Hindlimb muscle (tissue), 1 donor: ENCODE data around the gene MECR. TPM values are rescaled to one million over a fixed set of nuclear protein-coding genes. Genes with fewer than 3 reads are reported as not detected.
A peak's percentile ranks its signal among the peaks of the same experiment; 100 is the strongest.
"Not testable (repeated sequence)": the region's sequence is repeated elsewhere in the genome, so short reads cannot be mapped to it uniquely, and the experiment has no call there.

Experiments used
- DNase-seq: peaks from one replicate; pipeline ENCODE4 v3.0.0-alpha.2; 2013
- polyA plus RNA-seq: library from polyadenylated mRNA; unstranded; fragments of 120-200 nt; gene quantifications from one replicate; pipeline ENCODE4 v1.2.1, GENCODE V29; 2013; ENCODE audit not compliant: insufficient read length

Gene MECR
- polyA plus RNA-seq, 1 donor = 31.5 TPM

DNA sequence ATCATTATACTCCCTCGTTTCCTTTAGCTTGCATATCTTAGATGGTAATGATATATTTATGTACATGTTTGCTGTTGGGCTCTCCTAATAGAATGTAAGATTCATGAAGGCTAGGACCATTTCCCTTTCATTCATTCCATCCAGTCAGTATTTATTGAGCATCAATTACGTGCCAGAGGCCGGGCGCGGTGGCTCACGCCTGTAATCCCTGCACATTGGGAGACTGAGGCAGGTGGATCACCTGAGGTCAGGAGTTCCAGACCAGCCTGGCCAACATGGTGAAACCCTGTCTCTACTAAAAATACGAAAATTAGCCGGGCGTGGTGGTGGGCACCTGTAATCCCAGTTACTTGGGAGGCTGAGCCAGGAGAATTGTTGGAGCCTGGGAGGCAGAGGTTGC is 4.1 kb upstream of the MECR start:
- DNase-seq = not testable (repeated sequence)

DNA sequence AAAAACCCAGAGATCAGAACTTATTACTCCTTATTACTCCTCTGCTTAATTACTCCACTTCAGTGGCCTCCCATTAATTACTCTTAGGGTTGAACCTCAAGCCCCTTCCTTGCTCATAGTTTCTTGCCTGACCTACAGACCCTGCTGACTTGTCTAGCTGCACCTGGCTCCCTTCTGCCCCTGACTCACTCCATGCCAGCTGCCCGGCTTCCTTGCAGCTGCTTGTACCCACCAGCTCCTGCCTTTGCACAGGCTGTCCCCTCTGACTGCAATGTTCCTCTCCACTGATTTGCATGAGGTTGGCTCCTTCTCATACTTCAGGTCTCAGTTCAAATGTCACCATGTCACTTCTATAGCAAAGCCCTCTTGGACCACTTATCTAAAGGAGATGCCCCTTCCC is 3.7 kb upstream of the MECR start:
- DNase-seq = no peak

DNA sequence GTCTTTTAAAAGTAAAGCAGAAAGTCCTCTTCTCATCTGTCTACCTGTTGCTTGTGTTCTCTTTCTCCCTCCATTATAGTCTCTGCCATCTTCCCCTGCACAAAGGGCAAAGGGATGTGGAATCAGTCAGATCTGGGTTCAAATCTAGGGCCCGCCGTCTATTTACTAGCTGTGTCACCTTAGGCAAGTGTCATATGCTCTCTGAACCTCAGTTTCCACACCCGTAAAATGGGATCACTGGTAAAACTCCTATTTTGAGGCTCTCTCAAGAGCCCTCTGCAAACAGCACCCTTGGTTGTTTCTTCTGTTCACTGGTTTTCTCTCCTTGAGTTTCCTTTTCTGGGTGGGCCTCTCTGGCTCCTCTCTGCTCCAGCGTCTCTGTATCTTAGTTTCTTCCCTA is 3.0 kb upstream of the MECR start:
- no peak for DNase-seq

DNA sequence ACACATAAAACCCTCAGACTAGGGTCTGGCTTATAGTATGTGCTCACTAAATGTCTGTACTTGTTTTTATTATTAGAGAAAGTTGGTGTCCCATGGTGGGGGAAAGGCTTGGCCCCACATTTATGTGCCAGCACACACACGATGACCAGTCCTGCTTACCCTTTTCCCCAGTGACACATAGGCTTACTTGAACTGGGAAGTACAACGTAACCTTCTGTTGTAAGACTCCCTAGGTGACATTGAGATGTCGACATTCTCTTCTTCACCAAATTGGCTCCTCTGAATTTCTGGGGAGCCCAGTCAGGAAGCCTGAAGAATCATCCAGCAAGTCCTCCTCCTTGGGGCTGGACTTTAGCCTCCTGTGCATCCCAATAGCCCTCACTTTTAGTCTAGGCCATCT is 1.7 kb upstream of the MECR start:
- DNase-seq = no peak

DNA sequence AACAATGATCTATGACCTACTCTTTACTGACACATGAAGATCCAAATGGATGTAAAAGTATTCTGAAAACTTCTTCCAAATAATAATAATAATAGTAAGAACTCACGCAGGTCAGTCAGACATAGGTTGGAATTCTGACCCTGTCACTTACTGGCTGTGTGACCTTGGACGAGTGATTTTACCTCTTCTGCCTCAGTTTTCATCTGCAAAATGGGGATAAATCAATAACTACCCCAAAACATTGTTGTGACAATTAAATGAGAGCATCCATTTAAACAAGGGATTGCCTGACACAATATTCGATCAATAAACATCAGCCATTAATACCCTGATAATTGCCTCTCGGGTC is 556 bp downstream of the MECR start:
- DNase-seq = no peak

DNA sequence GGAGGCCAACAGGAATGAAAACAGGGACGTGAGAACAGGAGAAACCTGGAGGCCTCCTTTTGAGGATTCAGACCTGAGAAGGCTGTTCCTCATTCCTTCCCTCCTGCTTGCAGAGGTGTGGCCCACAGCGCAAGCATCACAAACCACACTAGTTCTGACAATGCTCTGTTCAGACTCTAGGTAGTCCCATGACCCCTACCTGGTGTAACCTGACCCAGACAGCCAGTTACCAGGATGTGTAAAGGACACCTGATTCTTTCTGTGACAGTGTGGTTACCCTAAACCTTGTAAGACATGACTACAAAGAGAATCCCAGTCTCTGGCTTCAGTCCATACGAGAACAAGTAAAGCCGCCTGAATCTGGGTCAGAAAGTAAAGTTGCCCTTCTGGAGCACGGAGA is 3.2 kb downstream of the MECR start:
- no peak for DNase-seq

DNA sequence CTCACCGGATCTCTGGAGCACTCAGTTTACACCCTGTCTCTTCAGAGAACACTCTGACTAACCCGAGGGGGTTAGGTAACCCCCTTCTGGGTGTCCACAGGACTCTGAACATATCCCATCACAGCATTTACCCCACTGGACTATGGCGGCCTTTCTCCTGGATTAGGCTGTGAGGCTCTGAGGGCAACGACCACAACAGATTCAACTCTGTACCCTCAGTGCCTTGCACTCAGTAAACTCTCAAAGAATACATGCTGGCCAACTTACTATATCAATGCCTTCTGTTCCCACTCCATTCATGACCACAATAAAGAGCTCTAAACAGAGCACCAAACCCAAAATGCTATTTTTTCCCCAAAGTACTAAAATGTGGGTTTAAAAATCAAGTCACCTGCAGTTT is 5.4 kb downstream of the MECR start:
- no peak for DNase-seq

DNA sequence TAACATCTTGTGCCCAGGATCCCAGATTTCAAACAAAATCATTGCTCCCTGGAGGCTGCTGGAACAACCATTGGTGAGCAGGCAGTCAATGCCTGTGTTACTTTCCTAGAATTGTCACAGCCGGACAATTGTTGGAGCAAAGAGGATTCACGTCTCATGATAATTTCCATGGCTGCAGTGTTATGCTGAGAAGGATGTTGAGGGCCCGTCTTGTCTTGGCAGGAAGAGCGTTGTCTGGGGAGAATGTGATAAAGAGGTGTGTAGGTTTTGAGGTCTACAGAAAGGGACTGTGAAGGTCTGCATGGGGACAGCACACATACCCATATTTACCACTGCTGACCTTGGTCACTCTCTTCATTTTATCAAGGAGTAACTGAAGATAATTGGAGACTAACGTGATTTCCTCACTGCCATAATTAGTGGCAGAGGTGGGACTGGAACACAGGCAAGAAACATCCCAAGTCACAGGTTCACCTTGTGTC is 6.3 kb downstream of the MECR start:
- no peak for DNase-seq

DNA sequence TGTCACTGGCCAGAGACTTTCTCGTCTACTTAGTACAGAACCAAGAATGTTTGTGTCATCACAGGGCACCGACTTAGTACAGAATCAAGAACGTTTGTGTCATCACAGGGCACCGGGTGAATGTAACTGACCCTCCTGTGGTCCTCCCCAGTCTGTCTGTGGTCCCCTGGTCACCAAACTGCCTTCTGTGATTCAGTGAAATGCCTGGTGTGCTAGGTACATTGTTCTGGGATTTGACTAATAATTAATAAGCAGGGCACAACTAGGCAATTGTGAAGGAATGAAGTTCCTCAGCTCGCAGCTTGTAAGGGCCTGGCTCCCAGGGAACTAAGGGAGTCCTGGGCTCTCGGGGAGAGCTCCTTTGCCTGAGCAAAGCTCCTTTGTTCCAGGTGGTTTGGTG is 7.2 kb downstream of the MECR start:
- no peak for DNase-seq

DNA sequence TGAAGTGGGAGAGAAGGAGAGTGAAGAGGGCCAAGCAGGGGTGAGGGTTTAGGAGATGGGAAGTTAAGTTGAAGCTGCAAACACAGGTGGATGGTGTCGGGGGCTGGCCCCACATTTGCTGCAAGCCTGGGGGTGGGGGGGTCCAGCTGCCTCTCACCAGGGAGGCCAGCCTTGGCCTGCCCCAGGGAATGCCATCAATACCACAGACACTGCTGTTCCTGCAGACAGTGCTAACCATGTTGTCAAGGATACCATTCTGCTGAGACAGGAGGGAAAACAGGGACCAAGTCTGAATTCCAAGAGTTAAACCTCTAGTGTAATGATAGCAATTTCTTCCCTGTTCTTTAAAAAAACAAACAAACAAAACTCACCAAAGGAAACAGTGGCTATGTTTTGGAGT is 8.0 kb downstream of the MECR start:
- DNase-seq = no peak

DNA sequence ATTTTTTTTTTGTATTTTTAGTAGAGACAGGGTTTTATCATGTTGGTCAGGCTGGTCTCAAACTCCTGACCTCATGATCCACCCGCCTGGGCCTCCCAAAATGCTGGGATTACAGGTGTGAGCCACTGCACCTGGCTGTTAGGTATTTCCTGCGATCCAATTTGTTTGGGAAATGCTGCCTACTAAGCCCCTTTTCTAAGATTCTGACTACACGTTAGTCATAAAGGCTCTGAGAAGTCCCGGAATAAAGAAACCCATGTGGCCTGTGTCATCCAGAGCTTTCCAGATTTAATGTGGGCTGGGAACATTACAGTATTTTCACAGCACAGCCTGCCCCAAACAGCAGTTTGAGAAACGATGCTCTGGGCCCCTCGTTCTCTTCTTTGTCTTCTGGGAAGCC is 8.5 kb downstream of the MECR start:
- not testable (repeated sequence) for DNase-seq

DNA sequence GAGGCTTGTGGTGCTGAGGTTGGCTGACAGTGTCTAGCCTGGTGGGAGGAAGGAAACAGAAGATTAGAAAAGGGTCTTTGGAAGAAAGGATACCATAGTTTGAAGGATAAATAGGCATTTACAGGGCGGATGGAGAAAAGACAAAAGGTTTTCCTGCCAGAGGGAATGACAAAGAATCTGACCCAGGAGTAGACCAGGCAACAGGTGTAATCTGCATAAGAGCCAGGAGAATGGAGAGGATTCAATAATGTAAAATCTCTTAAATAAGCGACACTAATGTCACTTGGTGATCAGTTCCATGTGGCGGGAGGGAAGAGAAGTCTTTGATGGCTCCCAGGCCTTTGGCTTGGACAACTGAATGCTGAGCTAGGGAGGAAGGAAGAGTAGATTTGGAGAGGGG is 9.4 kb downstream of the MECR start:
- DNase-seq = no peak

DNA sequence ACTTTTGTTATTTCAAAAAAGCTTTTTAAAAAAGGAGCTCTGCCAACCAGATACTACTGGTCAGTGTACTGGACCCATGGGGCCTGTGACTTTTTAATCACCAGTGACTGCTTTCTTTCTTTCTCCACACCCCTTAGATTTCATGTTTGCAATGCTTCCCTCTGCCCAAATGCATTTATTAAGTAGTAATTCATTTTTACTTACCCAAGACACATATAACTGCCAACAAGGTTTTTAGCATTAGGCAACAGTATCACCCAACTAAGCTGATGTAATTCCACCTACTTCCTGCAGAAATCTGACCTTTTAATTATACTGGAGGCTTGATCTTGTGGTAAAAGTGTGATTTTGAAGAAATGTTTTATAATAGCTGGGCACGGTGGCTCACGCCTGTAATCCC is 12.5 kb downstream of the MECR start:
- DNase-seq = no peak

DNA sequence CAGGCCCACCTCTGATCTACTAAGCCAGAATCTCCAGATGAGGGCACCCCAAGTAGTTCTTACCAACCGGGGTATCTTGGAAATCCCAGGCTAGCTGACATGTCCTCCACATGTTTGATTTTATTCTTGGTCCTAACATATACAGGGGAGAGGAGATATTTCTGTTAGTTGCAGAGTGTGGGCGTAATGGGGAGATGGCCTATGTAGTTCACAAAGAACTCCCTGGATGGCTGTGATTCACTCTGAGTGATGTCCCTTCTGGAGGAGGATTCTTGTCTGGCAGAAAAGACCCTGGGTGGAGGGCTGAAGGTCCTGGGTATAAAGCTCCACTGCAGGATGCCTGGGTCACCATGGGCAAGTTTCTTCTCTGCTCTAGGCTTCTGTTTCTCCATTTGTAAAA is 13.1 kb downstream of the MECR start:
- no peak for DNase-seq

DNA sequence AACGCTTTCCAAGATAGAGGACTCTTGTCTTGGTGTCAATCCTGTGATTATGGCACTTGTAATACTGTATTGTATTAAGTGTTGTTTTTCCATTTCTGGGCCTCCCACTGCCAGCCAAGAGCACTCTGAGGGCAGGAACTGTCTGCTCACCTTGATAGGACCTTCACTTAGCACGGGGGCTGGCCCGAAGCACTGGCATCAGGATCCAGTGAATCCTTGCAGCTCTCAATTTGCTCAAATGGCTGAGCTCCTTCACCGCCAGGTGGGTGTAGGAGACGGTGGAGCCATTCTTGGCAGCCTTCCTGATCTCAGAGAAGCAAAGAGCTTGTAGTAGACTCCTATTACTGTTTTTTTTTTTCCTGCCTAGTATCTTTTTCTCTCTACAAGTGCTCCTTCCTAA is 17.7 kb downstream of the MECR start:
- no peak for DNase-seq

DNA sequence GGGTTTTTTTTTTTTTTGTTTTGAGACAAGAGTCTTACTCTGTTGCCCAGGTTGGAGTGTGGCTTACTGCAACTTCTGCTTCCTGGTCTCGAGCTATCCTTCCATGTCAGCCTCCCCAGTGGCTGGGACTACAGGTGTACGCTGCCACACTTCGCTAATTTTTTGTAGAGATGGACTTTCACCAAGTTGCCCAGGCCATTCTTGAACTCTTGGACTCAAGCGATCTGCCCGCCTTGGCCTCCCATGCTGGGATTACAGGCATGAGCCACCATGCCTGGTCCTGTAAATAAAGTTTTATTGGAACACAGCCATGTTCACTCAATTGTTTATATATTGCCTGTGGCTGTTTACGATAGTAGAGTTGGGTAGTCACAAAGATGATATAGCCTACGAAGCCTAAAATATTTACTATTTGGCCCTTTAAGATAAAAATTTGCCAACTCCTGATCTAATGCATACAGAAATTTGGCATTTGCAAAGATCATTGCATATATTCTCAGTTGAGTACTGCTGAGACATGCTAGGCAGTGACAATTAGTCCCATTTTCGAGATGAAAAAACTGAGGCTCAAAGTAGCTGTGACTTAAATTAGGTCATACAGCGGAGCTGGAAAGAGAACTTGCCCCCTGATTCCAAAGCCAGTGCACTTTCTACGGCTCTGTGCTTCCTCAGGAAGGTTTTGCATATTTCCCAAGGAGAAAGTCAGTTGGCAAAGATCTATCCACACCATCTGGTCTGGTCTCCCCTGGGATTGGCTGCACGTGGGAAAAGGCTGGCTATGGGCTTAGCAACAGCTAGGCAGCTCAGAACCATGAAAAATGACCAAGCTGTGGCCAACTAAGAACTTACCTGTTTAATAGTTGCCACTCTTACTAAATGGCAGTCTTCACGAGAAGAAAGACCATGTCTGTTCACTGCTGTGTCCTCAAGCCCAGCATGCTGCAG is 19.4 kb downstream of the MECR start:
- DNase-seq = no peak

DNA sequence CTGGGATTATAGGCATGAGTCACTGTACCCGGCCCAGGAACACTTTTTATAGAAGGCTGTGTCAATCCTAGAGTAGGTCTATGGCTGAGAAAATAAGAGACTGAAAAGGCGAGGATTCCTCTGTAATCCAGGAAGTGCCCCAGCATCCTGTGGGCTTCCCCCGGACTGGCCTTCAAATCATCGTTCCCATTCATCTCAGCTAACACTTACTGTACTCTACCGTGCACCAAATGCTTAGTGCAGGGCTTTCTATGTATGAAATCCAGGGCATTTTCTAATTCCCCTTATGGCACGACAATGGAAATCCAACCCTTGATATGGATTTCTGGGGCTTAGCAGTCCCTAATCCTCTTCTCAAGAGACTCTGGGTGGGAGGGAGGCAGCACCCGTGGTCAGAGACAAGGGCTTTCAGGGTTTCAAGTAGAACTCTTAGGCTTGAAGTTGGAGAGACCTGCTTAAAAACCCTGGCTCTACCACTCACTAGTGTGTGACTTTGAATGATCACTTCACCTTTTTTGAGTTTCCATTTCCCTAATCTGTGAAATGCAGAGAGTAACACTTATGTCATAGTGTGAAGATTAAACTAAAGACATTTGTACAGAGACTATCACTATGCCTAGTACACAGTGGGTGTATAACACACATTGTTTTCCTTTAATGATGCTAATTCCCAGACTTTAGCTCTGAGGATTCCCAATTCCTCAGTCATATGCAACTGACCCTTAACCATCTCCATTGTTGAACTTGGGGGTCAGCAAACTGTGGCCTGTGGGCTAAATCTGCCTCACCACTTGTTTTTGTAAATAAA is 20.3 kb downstream of the MECR start:
- no peak for DNase-seq

DNA sequence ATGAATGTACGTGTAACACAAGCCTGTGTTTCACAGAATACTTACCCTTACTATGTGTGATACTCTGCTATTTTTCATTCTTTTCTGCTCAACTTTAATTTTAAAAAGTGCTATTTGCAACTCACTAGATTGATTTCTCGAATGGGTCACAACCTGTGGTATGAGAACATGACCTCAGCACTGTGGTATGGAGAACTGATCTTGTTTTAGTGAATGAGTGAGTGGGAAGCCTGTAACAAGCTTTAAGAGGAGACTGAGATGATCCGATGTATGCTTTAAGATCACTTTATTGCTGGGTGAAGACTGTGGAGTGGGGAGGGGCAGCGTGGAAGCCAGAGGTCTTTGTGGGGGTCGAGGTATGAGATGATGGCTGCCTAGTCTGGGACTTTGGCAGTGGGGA is 21.6 kb downstream of the MECR start:
- DNase-seq = no peak

DNA sequence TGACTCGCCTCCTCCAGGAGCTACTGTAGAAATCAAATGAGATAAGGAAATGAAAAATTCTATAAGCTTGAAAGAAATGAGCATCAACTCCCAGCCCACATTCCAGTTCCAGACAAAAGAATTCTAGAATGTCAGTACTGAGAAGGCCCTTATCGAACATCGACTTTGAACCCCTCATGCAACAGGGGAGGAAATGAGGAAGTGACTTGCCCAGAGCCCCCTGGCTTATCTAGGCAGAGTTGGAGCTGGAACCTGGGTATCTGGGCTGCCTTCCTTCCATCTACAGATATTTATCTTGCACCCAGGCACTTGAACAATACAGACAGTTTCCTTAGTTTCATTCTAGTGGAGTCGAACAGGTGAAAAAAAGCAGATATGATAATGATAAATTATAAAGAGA is 22.3 kb downstream of the MECR start:
- DNase-seq = no peak

DNA sequence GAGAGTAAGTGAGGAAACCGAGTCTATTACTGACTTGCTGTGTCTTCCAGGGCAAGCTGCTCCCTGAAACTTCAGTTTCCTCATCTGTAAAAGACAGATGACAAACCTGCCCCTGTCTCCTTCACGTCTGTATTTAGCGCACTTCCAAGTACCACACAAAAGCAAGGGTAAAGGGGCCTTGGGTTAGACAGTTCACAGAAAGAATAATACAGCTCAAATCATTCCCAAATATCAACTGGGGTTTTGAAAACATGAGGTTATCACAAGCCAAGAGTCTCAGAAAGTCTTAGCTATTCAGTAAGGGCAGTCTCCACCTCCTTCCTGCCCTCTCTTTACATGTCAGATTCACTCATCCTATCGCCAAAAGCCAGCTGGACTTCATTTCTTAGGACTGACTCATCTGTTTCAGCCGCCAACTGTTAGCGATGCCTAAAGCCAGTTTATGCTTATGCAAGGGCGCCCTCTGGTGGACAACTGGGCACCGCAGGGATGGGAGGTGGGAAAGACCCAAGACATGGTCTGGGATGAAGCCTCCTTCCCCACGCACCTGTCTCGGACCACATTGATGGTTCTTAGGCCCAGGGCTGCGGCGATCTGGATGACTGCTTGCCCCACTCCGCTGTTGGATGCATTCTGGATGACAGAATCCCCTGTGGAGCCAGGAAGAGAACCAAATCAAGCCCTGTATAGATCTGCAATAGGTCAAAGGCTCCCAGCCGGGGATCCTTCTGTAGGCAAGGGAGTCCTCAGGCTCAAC is 28.0 kb downstream of the MECR start:
- peak; percentile 95 for DNase-seq

DNA sequence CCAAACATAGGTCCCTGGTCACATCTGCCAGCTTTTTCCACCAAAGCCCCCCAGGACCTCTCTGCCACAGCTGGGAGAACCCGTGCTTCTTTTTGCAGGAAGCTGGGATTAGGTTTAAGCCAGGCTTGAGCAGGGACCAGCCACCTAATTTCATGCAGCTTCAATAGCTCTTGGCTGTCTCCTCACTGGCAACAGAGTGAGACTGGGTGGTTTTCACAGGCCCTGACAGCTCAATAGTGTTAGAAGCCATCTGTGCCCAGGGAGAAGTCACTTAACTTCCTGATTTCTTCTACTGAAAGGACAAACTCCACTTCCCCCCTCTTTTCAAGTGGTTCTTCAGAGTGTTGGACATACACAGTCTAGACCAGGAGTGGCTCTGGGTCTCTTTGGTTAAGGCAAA is 28.7 kb downstream of the MECR start:
- peak; percentile 18 for DNase-seq

DNA sequence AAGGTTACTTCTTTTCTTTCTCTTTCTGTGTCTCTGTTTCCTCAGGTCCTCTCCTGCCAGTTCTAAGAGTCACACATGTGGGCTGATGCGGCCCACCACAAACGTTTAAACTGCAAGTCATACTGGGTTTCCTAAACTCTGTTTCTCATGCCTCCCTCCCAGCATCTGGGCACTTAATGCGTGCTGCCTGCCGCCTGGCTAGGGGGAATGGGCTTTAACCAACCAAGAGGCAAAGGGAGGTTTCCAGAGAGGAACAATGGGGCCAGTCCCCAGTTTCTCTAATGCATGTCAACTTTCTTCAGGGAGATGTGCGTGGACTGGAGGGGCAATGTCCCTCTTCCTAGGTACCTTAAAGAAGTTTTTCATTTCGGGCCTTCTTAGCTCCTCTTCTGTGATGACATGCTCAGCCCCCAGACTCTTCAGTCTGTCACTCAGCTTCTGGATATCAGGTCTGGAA is 29.1 kb downstream of the MECR start:
- no peak for DNase-seq
